ENCODE data around the gene ZNF804B. TPM values are rescaled to one million over a fixed set of nuclear protein-coding genes. Genes with fewer than 3 reads are reported as not detected.
A peak's percentile ranks its signal among the peaks of the same experiment; 100 is the strongest.

ZNF804B gene
- under 1 TPM; 0.14 to 0.23 (median 0.22) TPM for polyA plus RNA-seq (ENCODE audit: insufficient read length in 4 of 4)

- DNase-seq (ENCODE audit: low read depth in 4 of 4, low spot score in 2 of 4), result peak in 1 of 4 donors; percentile 18
These were observed at the start of gene ZNF804B for GRCh38 chr7:88759230-88760135. ZNF804B (plus strand) TSS chr7:88759700; CDS start chr7:88759977, 277 bp downstream.

GRCh38 chr7:88735920-88736319 lies 23.6 kb upstream of the ZNF804B start:
- DNase-seq (ENCODE audit: low read depth in 4 of 4, low spot score in 2 of 4), result no peak

GRCh38 chr7:88737632-88738031 lies 21.9 kb upstream of the ZNF804B start:
- DNase-seq (ENCODE audit: low read depth in 4 of 4, low spot score in 2 of 4), result no peak

GRCh38 chr7:88746126-88746525 lies 13.4 kb upstream of the ZNF804B start:
- DNase-seq (ENCODE audit: low read depth in 4 of 4, low spot score in 2 of 4), result no peak

- no peak for DNase-seq (ENCODE audit: low read depth in 4 of 4, low spot score in 2 of 4)
These were observed 2.7 kb upstream of the ZNF804B start for GRCh38 chr7:88756802-88757201.

- DNase-seq (ENCODE audit: low read depth in 4 of 4, low spot score in 2 of 4), result no peak
These were observed 2.1 kb upstream of the ZNF804B start for GRCh38 chr7:88757371-88757770.

- peak in 1 of 4 donors; percentile 23 for DNase-seq (ENCODE audit: low read depth in 4 of 4, low spot score in 2 of 4)
These were observed 895 bp upstream of the ZNF804B start for GRCh38 chr7:88758381-88759229.

GRCh38 chr7:88760136-88760515 lies 626 bp downstream of the ZNF804B start:
- DNase-seq (ENCODE audit: low read depth in 4 of 4, low spot score in 2 of 4), result no peak

GRCh38 chr7:88761779-88762178 lies 2.3 kb downstream of the ZNF804B start:
- DNase-seq (ENCODE audit: low read depth in 4 of 4, low spot score in 2 of 4), result no peak

GRCh38 chr7:88771417-88771816 lies 11.9 kb downstream of the ZNF804B start:
- DNase-seq (ENCODE audit: low read depth in 4 of 4, low spot score in 2 of 4), result no peak

- DNase-seq (ENCODE audit: low read depth in 4 of 4, low spot score in 2 of 4), result no peak
These were observed 13.3 kb downstream of the ZNF804B start for GRCh38 chr7:88772776-88773175.

- no peak for DNase-seq (ENCODE audit: low read depth in 4 of 4, low spot score in 2 of 4)
These were observed 16.3 kb downstream of the ZNF804B start for GRCh38 chr7:88775838-88776237.

- no peak for DNase-seq (ENCODE audit: low read depth in 4 of 4, low spot score in 2 of 4)
These were observed 28.3 kb downstream of the ZNF804B start for GRCh38 chr7:88787777-88788176.

GRCh38 chr7:88789480-88790064 lies 30.1 kb downstream of the ZNF804B start:
- no peak for DNase-seq (ENCODE audit: low read depth in 4 of 4, low spot score in 2 of 4)

- DNase-seq (ENCODE audit: low read depth in 4 of 4, low spot score in 2 of 4), result no peak
These were observed 32.4 kb downstream of the ZNF804B start for GRCh38 chr7:88791891-88792290.

GRCh38 chr7:88792361-88792760 lies 32.9 kb downstream of the ZNF804B start:
- DNase-seq (ENCODE audit: low read depth in 4 of 4, low spot score in 2 of 4), result no peak

- no peak for DNase-seq (ENCODE audit: low read depth in 4 of 4, low spot score in 2 of 4)
These were observed 36.1 kb downstream of the ZNF804B start, which contains the start of gene TEX47 for GRCh38 chr7:88795553-88795952. TEX47 (minus strand) TSS chr7:88795737; CDS start chr7:88794942, 795 bp downstream.

- DNase-seq (ENCODE audit: low read depth in 4 of 4, low spot score in 2 of 4), result no peak
These were observed 41.5 kb downstream of the ZNF804B start for GRCh38 chr7:88801046-88801445.

- no peak for DNase-seq (ENCODE audit: low read depth in 4 of 4, low spot score in 2 of 4)
These were observed 47.0 kb downstream of the ZNF804B start for GRCh38 chr7:88806280-88807037.

GRCh38 chr7:88818552-88818951 lies 59.1 kb downstream of the ZNF804B start:
- no peak for DNase-seq (ENCODE audit: low read depth in 4 of 4, low spot score in 2 of 4)
